COR-L47 (cell line): Measurements from ENCODE around the gene PSMD1.

Experiments used
- DNase-seq: peaks from one replicate; lab custom pipeline; 2025; lab: John Stamatoyannopoulos, UW

PSMD1 gene

DNA sequence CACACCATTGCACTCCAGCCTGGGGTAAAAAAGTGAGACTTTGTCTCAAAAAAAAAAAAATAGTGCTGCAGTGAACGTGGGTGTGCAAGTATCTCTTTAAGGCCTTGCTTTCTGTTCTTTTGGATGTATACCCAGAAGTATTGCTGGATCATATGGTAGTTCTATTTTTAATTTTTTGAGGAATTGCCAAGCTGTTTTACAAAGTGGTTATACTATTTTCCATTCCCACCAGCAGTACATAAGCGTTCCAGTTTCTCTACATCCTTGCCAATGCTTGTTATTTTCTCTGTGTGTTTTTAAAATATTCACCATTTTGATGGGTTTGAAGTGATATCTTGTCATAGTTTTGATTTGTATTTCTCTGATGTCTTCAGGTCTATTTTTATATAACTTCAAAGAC, 154.8 kb downstream of the PSMD1 start:
- no peak for DNase-seq

DNA sequence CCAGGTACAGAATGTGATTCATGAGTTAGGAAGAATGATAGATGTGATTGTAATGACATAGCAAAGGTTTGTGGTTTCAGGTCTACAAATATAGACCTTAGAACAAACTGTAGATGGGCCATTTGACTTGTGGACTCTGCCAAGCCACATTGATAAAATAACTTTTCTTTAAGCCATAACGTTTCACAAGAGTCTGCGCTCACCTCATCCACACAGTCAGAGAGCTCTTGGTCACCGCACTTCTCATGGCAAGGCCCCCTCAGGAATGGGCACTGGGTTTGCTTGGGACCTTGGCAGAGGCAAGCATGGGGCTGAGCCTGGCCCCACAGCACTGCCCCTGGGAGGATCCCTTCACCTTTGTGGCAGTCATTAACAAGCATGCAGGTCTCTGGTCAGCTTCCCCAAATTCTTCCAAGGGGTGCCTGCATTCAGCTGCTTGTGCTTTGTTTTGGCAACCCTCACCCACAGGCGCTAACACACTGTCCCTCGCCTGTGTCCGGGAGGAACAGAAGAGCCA, 155.7 kb downstream of the PSMD1 start:
- DNase-seq: no peak

DNA sequence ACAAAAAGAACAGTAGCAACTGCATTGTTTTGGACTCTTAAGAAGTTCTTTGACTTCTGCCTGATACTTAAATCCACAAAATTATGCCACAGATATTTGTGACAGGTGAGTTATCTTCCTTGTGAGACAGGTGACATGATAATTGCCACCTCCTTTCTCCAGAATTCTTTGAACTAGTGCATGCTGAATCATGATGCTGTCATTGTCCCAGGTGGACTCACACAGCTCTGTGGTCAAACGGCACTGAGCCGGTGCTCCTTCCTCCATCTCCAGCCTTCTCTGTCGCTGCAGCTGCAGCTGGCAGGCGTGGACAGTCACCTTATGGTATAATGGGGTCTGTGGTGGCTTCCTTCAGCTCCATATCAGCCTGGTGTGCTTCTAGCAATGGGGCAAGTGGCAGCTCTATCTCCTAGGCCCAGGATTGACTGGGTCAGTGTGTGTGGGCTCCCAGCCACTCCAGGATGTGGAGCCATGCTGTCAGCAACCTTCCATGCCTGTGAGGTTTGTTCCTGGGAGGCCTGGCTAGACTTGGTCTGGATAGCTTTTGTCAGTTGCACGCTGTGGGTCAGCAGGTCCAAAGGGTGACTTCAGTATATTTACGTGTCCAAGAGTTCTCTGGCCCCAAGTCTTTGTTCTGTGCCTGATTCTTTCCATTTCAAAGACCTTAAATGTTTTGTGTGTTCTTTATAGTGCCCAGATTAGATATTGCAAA, 157.4 kb downstream of the PSMD1 start:
- no peak for DNase-seq

DNA sequence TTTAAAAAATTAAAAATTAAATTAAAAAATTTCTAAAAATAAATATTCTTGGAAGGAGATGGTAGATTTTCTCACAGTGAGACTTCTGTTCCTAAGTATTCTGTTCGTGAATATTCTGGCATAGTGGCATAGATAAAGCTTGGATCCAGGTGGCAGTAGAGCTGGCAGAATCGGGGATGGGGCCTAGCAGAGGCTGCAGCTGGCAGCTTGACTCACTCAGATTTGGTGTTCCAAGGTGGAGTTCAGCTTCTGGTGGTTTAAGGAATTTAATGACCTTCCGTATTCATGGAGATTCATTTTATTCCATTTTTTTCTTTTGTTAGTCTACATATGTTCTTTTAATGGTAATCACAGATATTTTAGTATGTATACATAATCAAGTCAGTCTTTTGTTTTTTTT, 161.7 kb downstream of the PSMD1 start:
- no peak for DNase-seq

DNA sequence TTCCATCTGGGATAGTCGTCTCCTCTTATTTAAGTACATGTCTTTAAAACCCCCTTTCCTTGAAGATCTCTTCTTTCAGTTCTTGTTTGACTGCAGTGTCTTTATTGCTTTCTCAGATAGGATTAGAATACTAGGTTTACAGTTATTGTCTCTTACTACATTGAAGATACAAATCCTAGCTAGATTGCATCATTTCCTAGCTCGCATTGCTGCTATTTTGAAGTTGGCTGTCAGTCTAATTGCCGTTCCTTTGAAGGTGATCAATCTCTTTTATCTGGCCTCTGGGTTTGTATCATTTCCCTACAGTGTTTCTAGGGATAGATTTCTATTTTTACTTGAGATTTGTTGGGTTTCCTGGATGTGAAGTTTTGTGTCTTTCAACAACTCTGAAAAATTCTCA, 162.6 kb downstream of the PSMD1 start:
- DNase-seq: no peak

DNA sequence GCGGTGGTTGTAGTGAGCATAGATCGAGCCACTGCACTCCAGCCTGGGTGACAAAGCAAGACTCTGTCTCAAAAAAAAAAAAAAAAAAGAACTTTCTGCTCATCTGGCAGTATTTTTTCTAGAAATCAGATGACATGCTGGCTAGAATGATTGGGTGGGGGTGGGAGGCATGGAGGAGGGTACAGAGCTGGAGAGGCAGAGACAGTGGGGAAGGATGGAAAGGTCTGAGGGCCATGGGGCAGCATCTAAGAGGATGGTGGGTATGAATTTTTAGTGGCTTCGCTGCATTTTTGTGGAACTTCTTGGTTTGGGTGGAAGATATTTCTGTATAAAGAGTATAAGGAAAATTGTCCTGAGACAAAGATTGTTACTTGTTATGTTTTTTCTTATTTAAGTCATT, 165.1 kb downstream of the PSMD1 start:
- no peak for DNase-seq
